H1 (cell line): Measurements from ENCODE around the gene BZW1.

Experiments
- CHD2 ChIP-seq: IDR thresholded peaks from 2 replicates; pipeline ENCODE4 v1.6.1; 2012; ENCODE audit warnings: low read length, improper control_type of control experiment
- CREB1 ChIP-seq: IDR thresholded peaks from 2 replicates; pipeline ENCODE4 v1.6.1; 2012; ENCODE audit warnings: inconsistent platforms
- EP300 ChIP-seq, 2 experiments: IDR thresholded peaks; 1 replicate in 1 of 2; 2 replicates in 1 of 2; pipeline ENCODE4 v1.6.1; 2011 to 2012; ENCODE audit warnings: low read depth in 2 of 2, low read length in 2 of 2, mild to moderate bottlenecking in 2 of 2, borderline replicate concordance in 1 of 2, inconsistent platforms in 1 of 2, moderate library complexity in 1 of 2
- EZH2 ChIP-seq: fragments of 200-600 bp; sonication (generic); IDR thresholded peaks from 2 replicates; pipeline ENCODE4 v1.7.1; 2012; ENCODE audit warnings: low read depth, mild to moderate bottlenecking, moderate library complexity, low read length, inconsistent platforms; ENCODE audit not compliant: severe bottlenecking
- POLR2A ChIP-seq, 2 experiments: IDR thresholded peaks; 1 replicate in 1 of 2; 2 replicates in 1 of 2; pipeline ENCODE4 v1.6.1; 2011; ENCODE audit warnings: low read depth in 2 of 2, low read length in 2 of 2, mild to moderate bottlenecking in 2 of 2; ENCODE audit errors: control extremely low read depth in 1 of 2
- POLR2AphosphoS5 ChIP-seq: IDR thresholded peaks from 2 replicates; pipeline ENCODE4 v1.6.1; 2011; ENCODE audit warnings: low read depth, low read length
- TEAD4 ChIP-seq: IDR thresholded peaks from 2 replicates; pipeline ENCODE4 v1.6.1; 2012; ENCODE audit warnings: low read depth, low read length, inconsistent platforms, mixed read lengths
- TF ChIP-seq, protein P1 (sequence below), 3 experiments: IDR thresholded peaks; 1 replicate in 2 of 3; 2 replicates in 1 of 3; pipeline versions ENCODE4 v1.5.1 to v1.6.1; 2011; ENCODE audit warnings: low read length in 3 of 3, mild to moderate bottlenecking in 3 of 3, inconsistent platforms in 2 of 3, low read depth in 1 of 3, moderate library complexity in 1 of 3; ENCODE audit not compliant: insufficient read depth in 1 of 3; ENCODE audit errors: control extremely low read depth in 1 of 3

DNA sequence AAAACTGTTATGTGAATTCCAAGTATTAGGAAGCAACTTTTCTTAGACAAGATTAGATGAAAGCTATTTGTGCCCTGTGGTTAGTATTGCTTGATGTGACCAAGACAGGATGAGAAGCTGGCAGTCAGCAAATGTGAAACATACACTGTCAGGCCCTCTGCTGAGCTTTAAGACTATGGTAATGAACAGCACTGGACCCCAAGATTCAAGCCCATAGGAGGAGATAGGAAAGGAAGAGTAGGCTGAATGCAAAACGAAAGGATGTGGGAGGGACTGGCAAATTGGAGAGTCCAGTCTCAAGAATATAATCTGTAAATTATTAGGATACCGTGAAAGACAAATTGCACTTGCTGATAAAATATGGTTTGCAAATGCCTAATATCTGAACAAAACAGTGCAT, 16.4 kb downstream of the BZW1 start:
- no peak for TF ChIP-seq CREB1
- no peak for TF ChIP-seq POLR2AphosphoS5
- TF ChIP-seq TEAD4, result no peak
- TF ChIP-seq, protein P1, sequence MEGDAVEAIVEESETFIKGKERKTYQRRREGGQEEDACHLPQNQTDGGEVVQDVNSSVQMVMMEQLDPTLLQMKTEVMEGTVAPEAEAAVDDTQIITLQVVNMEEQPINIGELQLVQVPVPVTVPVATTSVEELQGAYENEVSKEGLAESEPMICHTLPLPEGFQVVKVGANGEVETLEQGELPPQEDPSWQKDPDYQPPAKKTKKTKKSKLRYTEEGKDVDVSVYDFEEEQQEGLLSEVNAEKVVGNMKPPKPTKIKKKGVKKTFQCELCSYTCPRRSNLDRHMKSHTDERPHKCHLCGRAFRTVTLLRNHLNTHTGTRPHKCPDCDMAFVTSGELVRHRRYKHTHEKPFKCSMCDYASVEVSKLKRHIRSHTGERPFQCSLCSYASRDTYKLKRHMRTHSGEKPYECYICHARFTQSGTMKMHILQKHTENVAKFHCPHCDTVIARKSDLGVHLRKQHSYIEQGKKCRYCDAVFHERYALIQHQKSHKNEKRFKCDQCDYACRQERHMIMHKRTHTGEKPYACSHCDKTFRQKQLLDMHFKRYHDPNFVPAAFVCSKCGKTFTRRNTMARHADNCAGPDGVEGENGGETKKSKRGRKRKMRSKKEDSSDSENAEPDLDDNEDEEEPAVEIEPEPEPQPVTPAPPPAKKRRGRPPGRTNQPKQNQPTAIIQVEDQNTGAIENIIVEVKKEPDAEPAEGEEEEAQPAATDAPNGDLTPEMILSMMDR (IDR thresholded peaks at IDR 0.05; ENCODE audit: control extremely low read depth in 1 of 3, insufficient read depth in 1 of 3, low read depth in 1 of 3, low read length in 3 of 3), result no peak
- no peak for TF ChIP-seq POLR2A (IDR thresholded peaks at IDR 0.05; ENCODE audit: control extremely low read depth in 1 of 2, low read depth in 2 of 2, low read length in 2 of 2)
- TF ChIP-seq CHD2, result no peak
- TF ChIP-seq EZH2, result no peak
- no peak for TF ChIP-seq EP300 (IDR thresholded peaks at IDR 0.05; ENCODE audit: borderline replicate concordance in 1 of 2, low read depth in 2 of 2, low read length in 2 of 2)
